ENCODE measurements around the gene KDM4B.
A peak's percentile ranks its signal among the peaks of the same experiment; 100 is the strongest.

The KDM4B gene

GRCh38 chr19:5137114-5137513, 168.2 kb downstream of the KDM4B start:
- Histone ChIP-seq H3K27ac (replicated peaks) (no peak overlapping the region), H3K27me3 (ENCODE audit: insufficient read depth, poor library complexity, severe bottlenecking) (no peaks in the 10 kb centered on the region), H3K4me3 (replicated peaks; ENCODE audit: insufficient read depth, low read length) (no peak overlapping the region)
- DNase-seq (ENCODE audit: low read depth in 1 of 2, low spot score in 1 of 2), result no peak
- TF ChIP-seq GABPA (IDR thresholded peaks at IDR 0.05; ENCODE audit: low read depth) (no peak), POLR2AphosphoS5 (IDR thresholded peaks at IDR 0.05; ENCODE audit: low read depth) (no peak), SPI1 (IDR thresholded peaks at IDR 0.05; ENCODE audit: borderline replicate concordance, low read depth) (no peak), REST (IDR thresholded peaks at IDR 0.05; ENCODE audit: insufficient replicate concordance, low read depth) (no peak), CTCF (IDR thresholded peaks at IDR 0.05; ENCODE audit: insufficient read depth, low read length) (no peak)

GRCh38 chr19:5137571-5138124, 168.7 kb downstream of the KDM4B start:
- TF ChIP-seq SPI1 (IDR thresholded peaks at IDR 0.05; ENCODE audit: borderline replicate concordance, low read depth) (no peak), REST (IDR thresholded peaks at IDR 0.05; ENCODE audit: insufficient replicate concordance, low read depth) (no peak), CTCF (IDR thresholded peaks at IDR 0.05; ENCODE audit: insufficient read depth, low read length) (no peak), POLR2AphosphoS5 (IDR thresholded peaks at IDR 0.05; ENCODE audit: low read depth) (no peak), GABPA (IDR thresholded peaks at IDR 0.05; ENCODE audit: low read depth) (no peak)
- Histone ChIP-seq H3K27ac (replicated peaks) (no peak overlapping the region), H3K4me3 (replicated peaks; ENCODE audit: insufficient read depth, low read length) (no peak overlapping the region), H3K27me3 (ENCODE audit: insufficient read depth, poor library complexity, severe bottlenecking) (no peaks in the 10 kb centered on the region)
- no peak for DNase-seq (ENCODE audit: low read depth in 1 of 2, low spot score in 1 of 2)

- no peak overlapping the region for H3K27ac ChIP-seq (replicated peaks)
- DNase-seq (ENCODE audit: low read depth in 1 of 2, low spot score in 1 of 2), result peak; percentile 73 to 97
- no peak overlapping the region for H3K4me3 ChIP-seq (replicated peaks; ENCODE audit: insufficient read depth, low read length)
- no peaks in the 10 kb centered on the region for H3K27me3 ChIP-seq (ENCODE audit: insufficient read depth, poor library complexity, severe bottlenecking)
- TF ChIP-seq REST (IDR thresholded peaks at IDR 0.05; ENCODE audit: insufficient replicate concordance, low read depth) (no peak), SPI1 (IDR thresholded peaks at IDR 0.05; ENCODE audit: borderline replicate concordance, low read depth) (peak; percentile 75; the same call in 1 of the 2 replicates), POLR2AphosphoS5 (IDR thresholded peaks at IDR 0.05; ENCODE audit: low read depth) (peak; percentile 96), GABPA (IDR thresholded peaks at IDR 0.05; ENCODE audit: low read depth) (peak; percentile 68)
Observed at GRCh38 chr19:5138606-5139582, 170.0 kb downstream of the KDM4B start.
